ENCODE measurements around the gene CLEC16A.

The CLEC16A gene

DNA sequence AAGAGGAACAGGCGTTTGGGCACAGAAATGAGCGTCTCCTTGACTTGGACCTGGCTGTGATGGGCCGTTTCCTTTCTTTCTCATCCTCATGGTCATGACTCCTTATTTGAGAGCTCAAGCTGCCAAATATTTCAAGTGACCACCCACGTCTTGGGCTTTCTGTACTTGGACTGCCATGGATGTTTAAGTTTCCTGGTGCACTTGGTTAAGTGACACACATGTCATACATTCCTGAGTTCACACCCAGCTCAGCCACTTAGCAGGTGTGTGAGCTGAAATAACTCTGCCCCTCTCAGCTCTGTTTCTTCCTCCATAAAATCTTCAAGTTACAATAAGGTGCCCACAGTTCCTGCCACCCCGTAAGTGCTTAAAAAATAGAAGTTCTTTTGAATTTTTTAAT, 114.5 kb downstream of the CLEC16A start:
- TF ChIP-seq, protein P1, sequence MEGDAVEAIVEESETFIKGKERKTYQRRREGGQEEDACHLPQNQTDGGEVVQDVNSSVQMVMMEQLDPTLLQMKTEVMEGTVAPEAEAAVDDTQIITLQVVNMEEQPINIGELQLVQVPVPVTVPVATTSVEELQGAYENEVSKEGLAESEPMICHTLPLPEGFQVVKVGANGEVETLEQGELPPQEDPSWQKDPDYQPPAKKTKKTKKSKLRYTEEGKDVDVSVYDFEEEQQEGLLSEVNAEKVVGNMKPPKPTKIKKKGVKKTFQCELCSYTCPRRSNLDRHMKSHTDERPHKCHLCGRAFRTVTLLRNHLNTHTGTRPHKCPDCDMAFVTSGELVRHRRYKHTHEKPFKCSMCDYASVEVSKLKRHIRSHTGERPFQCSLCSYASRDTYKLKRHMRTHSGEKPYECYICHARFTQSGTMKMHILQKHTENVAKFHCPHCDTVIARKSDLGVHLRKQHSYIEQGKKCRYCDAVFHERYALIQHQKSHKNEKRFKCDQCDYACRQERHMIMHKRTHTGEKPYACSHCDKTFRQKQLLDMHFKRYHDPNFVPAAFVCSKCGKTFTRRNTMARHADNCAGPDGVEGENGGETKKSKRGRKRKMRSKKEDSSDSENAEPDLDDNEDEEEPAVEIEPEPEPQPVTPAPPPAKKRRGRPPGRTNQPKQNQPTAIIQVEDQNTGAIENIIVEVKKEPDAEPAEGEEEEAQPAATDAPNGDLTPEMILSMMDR (IDR thresholded peaks at IDR 0.05; ENCODE audit: low read length, missing control alignments): no peak
- no peak for DNase-seq (ENCODE audit: low read depth)
- H3K4me3 ChIP-seq (replicated peaks; ENCODE audit: low read depth, low read length): no peak overlapping the region

DNA sequence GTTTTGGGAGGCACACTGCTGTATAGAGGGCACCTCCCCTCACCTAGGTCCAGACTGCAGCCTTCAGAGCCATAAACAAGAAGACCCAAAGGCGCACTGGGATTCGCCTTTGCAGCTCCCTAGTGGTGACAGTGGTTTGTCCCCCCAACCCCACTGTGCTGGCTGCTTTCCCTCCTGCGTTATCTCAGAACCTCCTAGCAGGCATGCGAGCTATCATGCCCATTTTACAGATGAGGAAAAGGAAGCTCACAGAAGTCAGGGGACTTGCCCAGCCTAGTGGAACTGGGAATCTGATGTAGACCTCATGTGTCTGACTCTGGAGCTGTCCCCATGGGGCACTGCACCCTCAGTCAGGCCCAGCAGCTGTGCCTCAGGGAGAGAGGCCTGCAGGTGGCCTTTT, 115.2 kb downstream of the CLEC16A start:
- no peak overlapping the region for H3K4me3 ChIP-seq (replicated peaks; ENCODE audit: low read depth, low read length)
- no peak for DNase-seq (ENCODE audit: low read depth)
- TF ChIP-seq, protein P1 (IDR thresholded peaks at IDR 0.05; ENCODE audit: low read length, missing control alignments): no peak

DNA sequence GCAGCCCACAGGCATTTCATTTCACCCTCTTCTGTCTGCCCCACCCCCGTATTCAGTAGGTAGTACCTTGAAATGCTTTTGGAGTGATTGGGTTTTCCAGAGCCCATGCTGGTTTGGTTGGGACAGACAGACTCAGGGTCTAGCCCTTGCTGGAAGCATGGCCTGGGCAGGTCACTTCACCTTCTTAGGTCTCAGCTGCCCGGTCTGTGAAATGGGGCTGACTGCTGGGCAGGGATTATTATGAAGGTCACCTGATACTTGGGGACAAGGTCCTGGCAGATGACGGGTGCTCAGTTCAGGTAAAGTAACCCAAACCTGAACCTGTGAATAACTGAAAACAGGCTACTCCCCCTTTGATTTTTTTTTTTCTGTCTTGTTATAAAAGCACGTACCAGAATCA, 116.0 kb downstream of the CLEC16A start:
- no peak overlapping the region for H3K4me3 ChIP-seq (replicated peaks; ENCODE audit: low read depth, low read length)
- DNase-seq (ENCODE audit: low read depth): no peak
- TF ChIP-seq, protein P1 (IDR thresholded peaks at IDR 0.05; ENCODE audit: low read length, missing control alignments): no peak

DNA sequence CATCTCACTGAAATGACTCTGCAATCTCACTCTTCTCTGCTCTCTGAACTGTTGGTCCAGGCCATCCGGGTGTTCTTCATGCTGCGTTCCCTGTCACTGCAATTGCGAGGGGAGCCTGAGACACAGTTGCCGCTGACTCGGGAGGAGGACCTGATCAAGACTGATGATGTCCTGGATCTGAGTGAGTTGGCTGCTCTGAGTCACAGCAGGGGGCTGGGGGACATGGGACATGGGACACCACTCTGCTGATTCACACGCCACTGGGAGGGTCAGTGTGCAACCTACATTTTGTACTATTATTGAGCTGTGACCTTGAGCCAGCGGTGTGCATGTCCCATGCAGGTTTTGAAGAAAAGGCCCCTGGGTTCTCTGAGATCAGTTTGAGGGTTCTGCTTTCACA, 116.5 kb downstream of the CLEC16A start:
- DNase-seq (ENCODE audit: low read depth): no peak
- H3K4me3 ChIP-seq (replicated peaks; ENCODE audit: low read depth, low read length): no peak overlapping the region
- TF ChIP-seq, protein P1 (IDR thresholded peaks at IDR 0.05; ENCODE audit: low read length, missing control alignments): no peak

DNA sequence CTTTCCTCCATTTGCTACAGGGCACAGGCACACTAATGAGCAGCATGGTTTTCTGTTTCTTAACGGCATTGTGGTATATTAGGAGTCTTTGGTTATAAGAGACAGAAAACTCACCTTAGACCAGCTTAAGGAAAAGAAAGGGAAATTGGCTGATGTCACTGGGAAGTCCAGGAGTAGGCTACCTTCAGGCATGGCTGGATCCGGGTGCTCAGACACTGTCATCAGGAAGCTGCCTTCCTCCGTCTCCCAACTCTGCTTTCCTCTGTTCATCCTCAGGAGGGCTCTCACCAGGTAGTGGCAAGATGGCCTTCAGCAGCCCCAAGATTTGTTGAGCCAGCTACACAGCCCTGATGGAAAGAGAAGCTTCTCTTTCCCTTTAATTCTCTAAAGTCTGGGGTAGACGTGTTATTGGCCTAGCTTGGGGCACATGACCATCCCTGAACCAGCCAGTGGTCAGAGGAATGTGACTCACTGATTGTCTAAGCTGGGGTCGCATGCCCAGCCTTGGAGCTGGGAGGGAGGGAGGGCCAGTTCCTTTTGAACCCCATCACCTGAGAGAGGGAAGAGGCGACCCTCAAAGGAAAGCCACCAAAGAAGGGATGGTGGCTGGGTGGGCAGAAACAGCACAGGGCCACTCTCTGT, 117.4 kb downstream of the CLEC16A start:
- TF ChIP-seq, protein P1 (IDR thresholded peaks at IDR 0.05; ENCODE audit: low read length, missing control alignments): no peak
- DNase-seq (ENCODE audit: low read depth): no peak
- no peak overlapping the region for H3K4me3 ChIP-seq (replicated peaks; ENCODE audit: low read depth, low read length)

DNA sequence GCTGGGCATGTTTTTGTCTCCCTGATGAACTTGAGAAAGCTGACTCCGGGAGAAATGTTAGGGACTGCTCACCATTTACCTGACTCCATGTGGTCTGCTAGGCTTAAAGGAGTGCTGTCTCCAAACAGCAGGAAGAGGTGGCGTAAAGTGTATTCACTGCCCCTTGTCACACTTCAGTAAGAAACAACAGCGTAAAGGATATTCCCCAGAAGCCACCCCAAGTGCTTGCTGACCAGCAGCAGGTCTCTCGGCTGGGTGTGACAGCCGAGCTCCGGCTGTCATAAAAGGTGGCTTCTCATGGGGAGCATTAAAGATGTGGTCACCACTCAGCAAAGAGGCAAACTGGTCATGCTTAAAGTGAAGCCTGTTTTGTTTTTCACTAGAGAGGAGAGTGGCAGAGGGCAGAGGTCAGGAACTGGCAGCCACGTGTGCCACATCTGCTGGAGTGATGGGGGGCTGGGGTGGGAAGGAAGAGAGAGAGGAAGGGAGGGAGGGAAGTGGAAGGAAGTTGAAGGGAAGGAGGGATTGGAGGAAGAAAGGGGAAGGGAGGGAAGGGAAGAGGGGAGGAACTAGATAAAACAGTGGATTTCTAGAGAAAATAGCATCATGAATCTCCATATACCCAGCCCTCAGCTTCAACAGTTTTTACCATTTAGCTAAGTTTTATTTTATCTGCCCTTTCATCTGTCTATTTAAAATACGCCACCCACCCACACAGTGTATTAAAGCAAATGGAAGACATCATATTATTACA, 119.3 kb downstream of the CLEC16A start:
- TF ChIP-seq, protein P1 (IDR thresholded peaks at IDR 0.05; ENCODE audit: low read length, missing control alignments): no peak
- H3K4me3 ChIP-seq (replicated peaks; ENCODE audit: low read depth, low read length): no peak overlapping the region
- DNase-seq (ENCODE audit: low read depth): no peak

DNA sequence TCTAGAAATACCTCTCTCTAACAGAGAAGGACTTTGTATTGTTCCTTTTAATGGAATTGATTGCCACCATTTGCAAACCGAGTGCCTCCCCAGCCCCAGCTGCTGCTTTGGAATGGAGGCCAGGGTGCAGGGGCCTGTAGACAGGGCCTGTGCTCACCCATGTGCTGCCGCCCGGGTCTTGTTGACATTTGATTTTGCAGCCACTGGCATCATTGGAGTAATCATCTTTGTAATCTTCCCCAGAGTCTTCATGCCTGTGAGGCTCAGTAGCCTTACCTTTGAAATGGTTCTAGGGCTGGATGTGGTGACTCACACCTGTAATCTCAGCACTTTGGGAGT, 119.8 kb downstream of the CLEC16A start:
- no peak overlapping the region for H3K4me3 ChIP-seq (replicated peaks; ENCODE audit: low read depth, low read length)
- TF ChIP-seq, protein P1 (IDR thresholded peaks at IDR 0.05; ENCODE audit: low read length, missing control alignments): no peak
- no peak for DNase-seq (ENCODE audit: low read depth)

All from fibroblast of pulmonary artery (primary cell).